ENCODE data around the gene ATG2A.

The ATG2A gene

GRCh38 chr11:64872790-64873488, 44.1 kb downstream of the ATG2A start:
- Histone ChIP-seq H3K4me3 (ENCODE audit: low read length in 2 of 2) (no peak overlapping the region), H3K27ac (ENCODE audit: low read depth in 2 of 2, low read length in 2 of 2) (peak overlapping the region; percentile 45 to 67), H3K4me1 (ENCODE audit: control insufficient read depth in 2 of 2, insufficient read depth in 2 of 2, low read length in 2 of 2) (peaks cover 83 to 84% of the 10 kb centered on the region in 2 donors)

GRCh38 chr11:64871492-64871891, 45.5 kb downstream of the ATG2A start:
- no peak overlapping the region for H3K9ac ChIP-seq (ENCODE audit: low read depth in 1 of 2, low read length in 2 of 2)
- H3K9me3 ChIP-seq (ENCODE audit: control insufficient read depth in 2 of 2, low read length in 2 of 2), result no peaks in the 10 kb centered on the region
- no peaks in the 10 kb centered on the region for H3K27me3 ChIP-seq (ENCODE audit: control insufficient read depth in 2 of 2, insufficient read depth in 2 of 2, low read length in 2 of 2)
- H3K27ac ChIP-seq (ENCODE audit: low read depth in 2 of 2, low read length in 2 of 2), result peak overlapping the region; percentile 55 to 78
- H3K36me3 ChIP-seq (ENCODE audit: control insufficient read depth in 2 of 2, insufficient read depth in 2 of 2, low read length in 2 of 2), result peaks cover 30 to 34% of the 10 kb centered on the region in 2 donors
- H3K4me1 ChIP-seq (ENCODE audit: control insufficient read depth in 2 of 2, insufficient read depth in 2 of 2, low read length in 2 of 2), result peaks cover 70 to 73% of the 10 kb centered on the region in 2 donors
- peak overlapping the region in 1 of 2 donors; percentile 17 for H3K4me3 ChIP-seq (ENCODE audit: low read length in 2 of 2)

More at GRCh38 chr11:64872790-64873488, 44.1 kb downstream of the ATG2A start:
- Histone ChIP-seq H3K36me3 (ENCODE audit: control insufficient read depth in 2 of 2, insufficient read depth in 2 of 2, low read length in 2 of 2) (peaks cover 25 to 34% of the 10 kb centered on the region in 2 donors), H3K9me3 (ENCODE audit: control insufficient read depth in 2 of 2, low read length in 2 of 2) (no peaks in the 10 kb centered on the region), H3K9ac (ENCODE audit: low read depth in 1 of 2, low read length in 2 of 2) (no peak overlapping the region), H3K27me3 (ENCODE audit: control insufficient read depth in 2 of 2, insufficient read depth in 2 of 2, low read length in 2 of 2) (no peaks in the 10 kb centered on the region)

GRCh38 chr11:64870893-64871466, 46.0 kb downstream of the ATG2A start:
- Histone ChIP-seq H3K27me3 (ENCODE audit: control insufficient read depth in 2 of 2, insufficient read depth in 2 of 2, low read length in 2 of 2) (no peaks in the 10 kb centered on the region), H3K9ac (ENCODE audit: low read depth in 1 of 2, low read length in 2 of 2) (peak overlapping the region; percentile 18 to 60), H3K9me3 (ENCODE audit: control insufficient read depth in 2 of 2, low read length in 2 of 2) (no peaks in the 10 kb centered on the region), H3K4me3 (ENCODE audit: low read length in 2 of 2) (peak overlapping the region; percentile 20 to 54), H3K27ac (ENCODE audit: low read depth in 2 of 2, low read length in 2 of 2) (peak overlapping the region; percentile 55 to 78), H3K36me3 (ENCODE audit: control insufficient read depth in 2 of 2, insufficient read depth in 2 of 2, low read length in 2 of 2) (peaks cover 30 to 34% of the 10 kb centered on the region in 2 donors), H3K4me1 (ENCODE audit: control insufficient read depth in 2 of 2, insufficient read depth in 2 of 2, low read length in 2 of 2) (peaks cover 69 to 72% of the 10 kb centered on the region in 2 donors)

- H3K9me3 ChIP-seq (ENCODE audit: control insufficient read depth in 2 of 2, low read length in 2 of 2), result no peaks in the 10 kb centered on the region
- H3K9ac ChIP-seq (ENCODE audit: low read depth in 1 of 2, low read length in 2 of 2), result peak overlapping the region; percentile 18 to 60
- H3K27me3 ChIP-seq (ENCODE audit: control insufficient read depth in 2 of 2, insufficient read depth in 2 of 2, low read length in 2 of 2), result no peaks in the 10 kb centered on the region
- H3K27ac ChIP-seq (ENCODE audit: low read depth in 2 of 2, low read length in 2 of 2), result peak overlapping the region; percentile 55 to 78
- H3K36me3 ChIP-seq (ENCODE audit: control insufficient read depth in 2 of 2, insufficient read depth in 2 of 2, low read length in 2 of 2), result peaks cover 30 to 31% of the 10 kb centered on the region in 2 donors
- H3K4me3 ChIP-seq (ENCODE audit: low read length in 2 of 2), result peak overlapping the region in 1 of 2 donors; percentile 54
- H3K4me1 ChIP-seq (ENCODE audit: control insufficient read depth in 2 of 2, insufficient read depth in 2 of 2, low read length in 2 of 2), result peaks cover 62 to 71% of the 10 kb centered on the region in 2 donors
These were observed 46.7 kb downstream of the ATG2A start for GRCh38 chr11:64870176-64870892.

- peak overlapping the region; percentile 9 to 35 for H3K4me3 ChIP-seq (ENCODE audit: low read length in 2 of 2)
- H3K4me1 ChIP-seq (ENCODE audit: control insufficient read depth in 2 of 2, insufficient read depth in 2 of 2, low read length in 2 of 2), result peaks cover 63 to 72% of the 10 kb centered on the region in 2 donors
- H3K9me3 ChIP-seq (ENCODE audit: control insufficient read depth in 2 of 2, low read length in 2 of 2), result no peaks in the 10 kb centered on the region
- H3K27me3 ChIP-seq (ENCODE audit: control insufficient read depth in 2 of 2, insufficient read depth in 2 of 2, low read length in 2 of 2), result no peaks in the 10 kb centered on the region
- peak overlapping the region; percentile 18 to 48 for H3K9ac ChIP-seq (ENCODE audit: low read depth in 1 of 2, low read length in 2 of 2)
- peaks cover 28 to 30% of the 10 kb centered on the region in 2 donors for H3K36me3 ChIP-seq (ENCODE audit: control insufficient read depth in 2 of 2, insufficient read depth in 2 of 2, low read length in 2 of 2)
- peak overlapping the region; percentile 55 to 78 for H3K27ac ChIP-seq (ENCODE audit: low read depth in 2 of 2, low read length in 2 of 2)
These were observed 47.3 kb downstream of the ATG2A start for GRCh38 chr11:64869571-64870175.

GRCh38 chr11:64868904-64869570, 48.0 kb downstream of the ATG2A start:
- Histone ChIP-seq H3K9me3 (ENCODE audit: control insufficient read depth in 2 of 2, low read length in 2 of 2) (no peaks in the 10 kb centered on the region), H3K27ac (ENCODE audit: low read depth in 2 of 2, low read length in 2 of 2) (peak overlapping the region; percentile 55 to 78), H3K27me3 (ENCODE audit: control insufficient read depth in 2 of 2, insufficient read depth in 2 of 2, low read length in 2 of 2) (no peaks in the 10 kb centered on the region), H3K4me3 (ENCODE audit: low read length in 2 of 2) (peak overlapping the region in 1 of 2 donors; percentile 35), H3K9ac (ENCODE audit: low read depth in 1 of 2, low read length in 2 of 2) (peak overlapping the region in 1 of 2 donors; percentile 48), H3K4me1 (ENCODE audit: control insufficient read depth in 2 of 2, insufficient read depth in 2 of 2, low read length in 2 of 2) (peaks cover 64 to 72% of the 10 kb centered on the region in 2 donors), H3K36me3 (ENCODE audit: control insufficient read depth in 2 of 2, insufficient read depth in 2 of 2, low read length in 2 of 2) (peaks cover 23 to 26% of the 10 kb centered on the region in 2 donors)

GRCh38 chr11:64867748-64868462, 49.1 kb downstream of the ATG2A start:
- Histone ChIP-seq H3K36me3 (ENCODE audit: control insufficient read depth in 2 of 2, insufficient read depth in 2 of 2, low read length in 2 of 2) (peaks cover 18 to 19% of the 10 kb centered on the region in 2 donors), H3K27ac (ENCODE audit: low read depth in 2 of 2, low read length in 2 of 2) (peak overlapping the region in 1 of 2 donors; percentile 78), H3K9ac (ENCODE audit: low read depth in 1 of 2, low read length in 2 of 2) (peak overlapping the region in 1 of 2 donors; percentile 28), H3K27me3 (ENCODE audit: control insufficient read depth in 2 of 2, insufficient read depth in 2 of 2, low read length in 2 of 2) (no peaks in the 10 kb centered on the region), H3K4me3 (ENCODE audit: low read length in 2 of 2) (no peak overlapping the region), H3K4me1 (ENCODE audit: control insufficient read depth in 2 of 2, insufficient read depth in 2 of 2, low read length in 2 of 2) (peaks cover 68 to 77% of the 10 kb centered on the region in 2 donors), H3K9me3 (ENCODE audit: control insufficient read depth in 2 of 2, low read length in 2 of 2) (no peaks in the 10 kb centered on the region)

GRCh38 chr11:64866173-64866491, 50.9 kb downstream of the ATG2A start:
- Histone ChIP-seq H3K27me3 (ENCODE audit: control insufficient read depth in 2 of 2, insufficient read depth in 2 of 2, low read length in 2 of 2) (no peaks in the 10 kb centered on the region), H3K9me3 (ENCODE audit: control insufficient read depth in 2 of 2, low read length in 2 of 2) (no peaks in the 10 kb centered on the region), H3K36me3 (ENCODE audit: control insufficient read depth in 2 of 2, insufficient read depth in 2 of 2, low read length in 2 of 2) (peaks cover 8 to 13% of the 10 kb centered on the region in 2 donors), H3K4me1 (ENCODE audit: control insufficient read depth in 2 of 2, insufficient read depth in 2 of 2, low read length in 2 of 2) (peaks cover 58 to 70% of the 10 kb centered on the region in 2 donors), H3K9ac (ENCODE audit: low read depth in 1 of 2, low read length in 2 of 2) (no peak overlapping the region), H3K27ac (ENCODE audit: low read depth in 2 of 2, low read length in 2 of 2) (peak overlapping the region; percentile 40 to 89), H3K4me3 (ENCODE audit: low read length in 2 of 2) (peak overlapping the region in 1 of 2 donors; percentile 32)

Measured in mucosa of rectum (tissue), 2 donors.